ENCODE results near the gene RAG1. TPM values are rescaled to one million over a fixed set of nuclear protein-coding genes. Genes with fewer than 3 reads are reported as not detected.

Gene RAG1
- total and polyA plus RNA-seq, 3 donors from 2014 or later, result 1.4 to 3.5 (median 1.5) TPM

- Histone ChIP-seq H3K27me3 (no peaks in the 10 kb centered on the region), H3K9me3 (no peaks in the 10 kb centered on the region), H3K36me3 (ENCODE audit: low read depth, missing control alignments) (no peaks in the 10 kb centered on the region), H3K27ac (no peak overlapping the region), H3K4me1 (no peaks in the 10 kb centered on the region), H3K4me3 (no peak overlapping the region)
- DNase-seq, result no peak
- intact Hi-C loops (cut with DNase I; ENCODE audit: low total_unique reads), result no loop called here
- TF ChIP-seq POLR2A (IDR thresholded peaks at IDR 0.05) (no peak), CTCF (IDR thresholded peaks at IDR 0.05) (no peak)
These were observed 34.3 kb downstream of the RAG1 start for GRCh38 chr11:36602135-36602534.

GRCh38 chr11:36605221-36606216 lies 37.7 kb downstream of the RAG1 start:
- intact Hi-C loops (cut with DNase I; ENCODE audit: low total_unique reads), result no loop called here
- no peak for TF ChIP-seq CTCF (IDR thresholded peaks at IDR 0.05)
- no peak for TF ChIP-seq POLR2A (IDR thresholded peaks at IDR 0.05)
- no peaks in the 10 kb centered on the region for H3K4me1 ChIP-seq
- WGBS, 2 donors, result 70 to 83% methylated on average over 6 of the region's 6 CpGs
- H3K36me3 ChIP-seq (ENCODE audit: low read depth, missing control alignments), result no peaks in the 10 kb centered on the region
- no peak for DNase-seq
- no peaks in the 10 kb centered on the region for H3K9me3 ChIP-seq
- no peaks in the 10 kb centered on the region for H3K27me3 ChIP-seq
- H3K4me3 ChIP-seq, result no peak overlapping the region
- H3K27ac ChIP-seq, result no peak overlapping the region

- no peak for TF ChIP-seq CTCF (IDR thresholded peaks at IDR 0.05)
- TF ChIP-seq POLR2A (IDR thresholded peaks at IDR 0.05), result no peak
- H3K27ac ChIP-seq, result no peak overlapping the region
These were observed 40.8 kb downstream of the RAG1 start for GRCh38 chr11:36608491-36609199.

DNA sequence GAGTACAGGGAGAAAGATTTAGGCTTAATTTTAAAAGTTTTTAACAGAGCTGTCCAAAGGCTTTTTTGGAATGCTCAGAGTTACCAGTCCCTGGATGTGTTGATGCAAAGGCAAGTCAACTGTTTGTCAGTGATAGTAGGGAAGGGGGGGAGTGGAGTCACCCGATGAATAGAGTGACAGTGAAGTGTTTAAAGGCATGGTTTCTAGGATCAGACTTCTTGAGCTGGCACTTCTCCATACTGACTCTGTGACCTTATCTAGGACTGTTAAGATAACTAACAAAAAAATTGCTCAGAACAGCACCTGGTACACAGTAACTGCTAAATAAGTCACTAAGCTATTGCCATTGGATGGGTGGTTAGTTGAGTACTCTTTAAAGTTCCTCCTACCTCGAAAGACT lies 41.6 kb downstream of the RAG1 start:
- intact Hi-C loops (cut with DNase I; ENCODE audit: low total_unique reads), result no loop called here
- Histone ChIP-seq H3K4me1 (no peaks in the 10 kb centered on the region), H3K36me3 (ENCODE audit: low read depth, missing control alignments) (no peaks in the 10 kb centered on the region), H3K9me3 (no peaks in the 10 kb centered on the region), H3K4me3 (no peak overlapping the region), H3K27me3 (no peaks in the 10 kb centered on the region), H3K27ac (no peak overlapping the region)
- no peak for TF ChIP-seq POLR2A (IDR thresholded peaks at IDR 0.05)
- no peak for TF ChIP-seq CTCF (IDR thresholded peaks at IDR 0.05)
- no peak for DNase-seq
- WGBS, 2 donors, result 86 to 88% methylated on average over 2 of the region's 2 CpGs

More at GRCh38 chr11:36608491-36609199, 40.8 kb downstream of the RAG1 start:
- no peaks in the 10 kb centered on the region for H3K27me3 ChIP-seq
- H3K9me3 ChIP-seq, result no peaks in the 10 kb centered on the region
- no peaks in the 10 kb centered on the region for H3K4me1 ChIP-seq
- no peak for DNase-seq
- no peak overlapping the region for H3K4me3 ChIP-seq
- WGBS, 2 donors, result 84 to 92% methylated on average over 1 of the region's 1 CpG
- intact Hi-C loops (cut with DNase I; ENCODE audit: low total_unique reads), result no loop called here
- H3K36me3 ChIP-seq (ENCODE audit: low read depth, missing control alignments), result no peaks in the 10 kb centered on the region

Data from testis (tissue), 3 donors.